Endothelial cell of umbilical vein (primary cell): ENCODE data around the gene PLG. TPM values are rescaled to one million over a fixed set of nuclear protein-coding genes. Genes with fewer than 3 reads are reported as not detected.

ENCODE experiments used
- BruUV-seq: library from RNA; stranded (reverse); fragments of 400-500 nt; replicated peaks from 2 replicates; lab custom pipeline; 2021; lab: Mats Ljungman, UMichigan
- CTCF ChIA-PET: fragments of 300-600, 350-600 bp; sonication (Branson Sonifier 250); formaldehyde crosslinking; loops from one replicate; lab custom pipeline; 2021; ENCODE audit warnings: antibody characterized with exemption, inconsistent platforms; lab: Charles Lee
- POLR2A ChIA-PET: fragments of 300-600, 350-600 bp; sonication (Branson Sonifier 250); formaldehyde crosslinking; loops from one replicate; lab custom pipeline; 2021; ENCODE audit warnings: antibody characterized with exemption, inconsistent platforms; lab: Charles Lee
- DNase-seq: peaks from one replicate; pipeline ENCODE4 v3.0.0-alpha.2; 2011; ENCODE audit warnings: low read depth, low spot score
- FAIRE-seq: peaks from 2 replicates; lab custom pipeline; 2011; peaks lifted over from hg19 to GRCh38; lab: Jason Lieb, UNC
- H2AFZ ChIP-seq: 2 replicates; pipeline ENCODE4 v1.6.0; 2012; ENCODE audit warnings: low read depth, low read length, control low read depth, inconsistent platforms
- H3K27ac ChIP-seq: 2 replicates; pipeline ENCODE4 v1.5.1; 2011; ENCODE audit warnings: low read depth, mild to moderate bottlenecking, control low read depth, low read length, moderate library complexity; ENCODE audit not compliant: insufficient read depth
- H3K27me3 ChIP-seq, 2 experiments: 2 replicates each; pipeline versions ENCODE4 v1.6.0 to v1.6.1; 2011; ENCODE audit warnings: low read length in 2 of 2, mixed read lengths in 1 of 2; ENCODE audit not compliant: control insufficient read depth in 2 of 2, insufficient read depth in 2 of 2
- H3K36me3 ChIP-seq, 2 experiments: 2 replicates in 1 of 2; 3 replicates in 1 of 2; pipeline ENCODE4 v1.5.1; 2011; ENCODE audit warnings: low read length in 2 of 2, mild to moderate bottlenecking in 1 of 2, moderate library complexity in 1 of 2; ENCODE audit not compliant: control insufficient read depth in 2 of 2, insufficient read depth in 2 of 2; ENCODE audit errors: extremely low read depth in 1 of 2
- H3K4me1 ChIP-seq: 3 replicates; pipeline ENCODE4 v1.5.1; 2011; ENCODE audit warnings: mild to moderate bottlenecking, low read length; ENCODE audit not compliant: control insufficient read depth, insufficient read depth; ENCODE audit errors: extremely low read depth
- H3K4me2 ChIP-seq: 2 replicates; pipeline ENCODE4 v1.6.1; 2011; ENCODE audit warnings: low read length, control low read depth, mixed read lengths; ENCODE audit not compliant: insufficient read depth
- H3K4me3 ChIP-seq, 3 experiments: fragments of 200-600 bp in 1 of 3; sonication (generic), shearing (Covaris generic) in 1 of 3; replicated peaks in 1 of 3; 2 replicates each; pipeline ENCODE4 v1.5.1; 2011 to 2016; ENCODE audit warnings: control low read depth in 3 of 3, low read length in 3 of 3, mild to moderate bottlenecking in 2 of 3, inconsistent platforms in 1 of 3, low read depth in 1 of 3, moderate library complexity in 1 of 3; ENCODE audit not compliant: insufficient read depth in 1 of 3
- H3K79me2 ChIP-seq: 2 replicates; pipeline ENCODE4 v1.6.0; 2012; ENCODE audit warnings: low read length, inconsistent platforms; ENCODE audit not compliant: control insufficient read depth, insufficient read depth
- H3K9ac ChIP-seq: replicated peaks from 2 replicates; pipeline ENCODE3; 2011; ENCODE audit warnings: low read length, control low read depth; ENCODE audit not compliant: insufficient read depth; ENCODE audit errors: extremely low read depth
- H3K9me1 ChIP-seq: replicated peaks from 3 replicates; pipeline ENCODE4 v1.6.0; 2011; ENCODE audit warnings: mild to moderate bottlenecking, low read length; ENCODE audit not compliant: control insufficient read depth, insufficient read depth; ENCODE audit errors: extremely low read depth
- H3K9me3 ChIP-seq: replicated peaks from 2 replicates; pipeline ENCODE4 v1.5.1; 2012; ENCODE audit warnings: low read length, inconsistent platforms; ENCODE audit not compliant: control insufficient read depth, insufficient read depth
- H4K20me1 ChIP-seq: replicated peaks from 2 replicates; pipeline ENCODE3; 2011; ENCODE audit warnings: mild to moderate bottlenecking, low read length; ENCODE audit not compliant: control insufficient read depth, insufficient read depth; ENCODE audit errors: extremely low read depth
- EZH2 ChIP-seq: IDR thresholded peaks from 2 replicates; pipeline ENCODE4 v1.6.1; 2012; ENCODE audit warnings: borderline replicate concordance, low read depth, mild to moderate bottlenecking, moderate library complexity, low read length, inconsistent platforms; ENCODE audit not compliant: severe bottlenecking
- FOS ChIP-seq: IDR thresholded peaks from 2 replicates; pipeline ENCODE4 v1.6.1; 2011; ENCODE audit warnings: mild to moderate bottlenecking, low read length, moderate library complexity, borderline replicate concordance; ENCODE audit not compliant: insufficient read depth
- GATA2 ChIP-seq: IDR thresholded peaks from 2 replicates; pipeline ENCODE4 v1.7.0; 2011; ENCODE audit warnings: low read depth, mild to moderate bottlenecking, moderate library complexity, mixed read lengths, low read length; ENCODE audit not compliant: insufficient read length, insufficient read depth
- JUN ChIP-seq: IDR thresholded peaks from 2 replicates; pipeline ENCODE4 v1.6.1; 2011; ENCODE audit warnings: borderline replicate concordance, low read depth; ENCODE audit not compliant: insufficient read length, insufficient read depth
- MYC ChIP-seq: IDR thresholded peaks from one replicate; pipeline ENCODE4 v1.6.1; 2011; ENCODE audit warnings: mild to moderate bottlenecking, low read depth, low read length
- POLR2A ChIP-seq: IDR thresholded peaks from 2 replicates; pipeline ENCODE4 v1.6.1; 2012; ENCODE audit warnings: low read depth, mild to moderate bottlenecking, control low read depth, low read length
- POLR2AphosphoS5 ChIP-seq: IDR thresholded peaks from 2 replicates; pipeline ENCODE4 v1.6.1; 2012; ENCODE audit warnings: low read depth, mild to moderate bottlenecking, control low read depth, low read length, moderate library complexity; ENCODE audit not compliant: insufficient read depth
- dilution Hi-C: fragments of 300-500 bp; cut with MboI; formaldehyde crosslinking; loops from one replicate; pipeline ENCODE4 v1.15.0; 2019; ENCODE audit warnings: low sequenced_read_pairs; ENCODE audit not compliant: extremely low pct_ligation_motif_present
- intact Hi-C: fragments of 100-400 bp; cut with micrococcal nuclease; formaldehyde crosslinking; loops from one replicate; pipeline ENCODE4 v1.10.0; 2022
- polyA plus RNA-seq, 4 experiments: library from polyadenylated mRNA; depleted of rRNA in 3 of 4; stranded (reverse) in 3 of 4; unstranded in 1 of 4; fragments of >200 nt; gene quantifications; 2 replicates each; pipeline versions ENCODE4 v1.2.1 to v1.2.3, GENCODE V29; 2011 to 2012; ENCODE audit warnings: missing spikeins in 1 of 4
- total RNA-seq: library from RNA; stranded (reverse); gene quantifications from 2 replicates; pipeline ENCODE4 v1.2.3, GENCODE V29; 2021
- TF ChIP-seq, protein P1 (sequence below), 2 donors: IDR thresholded peaks; 1 replicate in 1 of 2; 2 replicates in 1 of 2; pipeline ENCODE4 v1.5.1; 2011; ENCODE audit warnings: low read length in 2 of 2, mild to moderate bottlenecking in 2 of 2, moderate library complexity in 2 of 2, control low read depth in 1 of 2, inconsistent platforms in 1 of 2, low read depth in 1 of 2; ENCODE audit not compliant: insufficient read depth in 1 of 2; ENCODE audit errors: extremely low read depth in 1 of 2
- TF ChIP-seq, protein P2 (sequence below): IDR thresholded peaks from 2 replicates; pipeline ENCODE4 v1.6.1; 2011; ENCODE audit not compliant: insufficient read depth, insufficient read length

Gene PLG
- total and polyA plus RNA-seq, 2 donors (not counting 3 experiments of a cell fraction or from before 2014, with no cell fraction given) = not detected

DNA sequence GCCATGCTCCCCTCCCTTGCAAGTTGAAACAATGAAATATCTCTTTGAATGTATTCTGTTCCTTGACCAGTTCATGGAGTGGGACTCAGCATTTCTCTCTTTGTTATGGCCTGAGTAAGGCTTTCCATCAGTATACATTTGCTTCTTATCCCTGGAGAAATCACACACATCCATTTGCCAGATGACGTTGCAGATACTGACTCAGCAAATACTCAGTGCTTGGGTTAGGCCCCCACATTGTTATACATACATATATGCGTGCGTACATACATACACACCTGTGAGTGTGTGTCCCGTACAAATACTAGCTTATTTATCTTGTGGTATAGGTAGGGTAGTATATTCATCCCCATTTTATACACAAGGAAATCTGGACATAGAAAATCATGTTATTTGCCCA is 72.4 kb downstream of the PLG start:
- TF ChIP-seq FOS = no peak
- TF ChIP-seq, protein P1, sequence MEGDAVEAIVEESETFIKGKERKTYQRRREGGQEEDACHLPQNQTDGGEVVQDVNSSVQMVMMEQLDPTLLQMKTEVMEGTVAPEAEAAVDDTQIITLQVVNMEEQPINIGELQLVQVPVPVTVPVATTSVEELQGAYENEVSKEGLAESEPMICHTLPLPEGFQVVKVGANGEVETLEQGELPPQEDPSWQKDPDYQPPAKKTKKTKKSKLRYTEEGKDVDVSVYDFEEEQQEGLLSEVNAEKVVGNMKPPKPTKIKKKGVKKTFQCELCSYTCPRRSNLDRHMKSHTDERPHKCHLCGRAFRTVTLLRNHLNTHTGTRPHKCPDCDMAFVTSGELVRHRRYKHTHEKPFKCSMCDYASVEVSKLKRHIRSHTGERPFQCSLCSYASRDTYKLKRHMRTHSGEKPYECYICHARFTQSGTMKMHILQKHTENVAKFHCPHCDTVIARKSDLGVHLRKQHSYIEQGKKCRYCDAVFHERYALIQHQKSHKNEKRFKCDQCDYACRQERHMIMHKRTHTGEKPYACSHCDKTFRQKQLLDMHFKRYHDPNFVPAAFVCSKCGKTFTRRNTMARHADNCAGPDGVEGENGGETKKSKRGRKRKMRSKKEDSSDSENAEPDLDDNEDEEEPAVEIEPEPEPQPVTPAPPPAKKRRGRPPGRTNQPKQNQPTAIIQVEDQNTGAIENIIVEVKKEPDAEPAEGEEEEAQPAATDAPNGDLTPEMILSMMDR (IDR thresholded peaks at IDR 0.05; ENCODE audit: extremely low read depth in 1 of 2, insufficient read depth in 1 of 2, low read depth in 1 of 2, low read length in 2 of 2) = no peak
- no peak for TF ChIP-seq EZH2
- TF ChIP-seq JUN = no peak
- TF ChIP-seq MYC = no peak
- TF ChIP-seq GATA2 = no peak
- TF ChIP-seq POLR2A = no peak
- no peak for TF ChIP-seq POLR2AphosphoS5
- TF ChIP-seq, protein P2, sequence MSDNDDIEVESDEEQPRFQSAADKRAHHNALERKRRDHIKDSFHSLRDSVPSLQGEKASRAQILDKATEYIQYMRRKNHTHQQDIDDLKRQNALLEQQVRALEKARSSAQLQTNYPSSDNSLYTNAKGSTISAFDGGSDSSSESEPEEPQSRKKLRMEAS = no peak
- POLR2A ChIA-PET = no interaction called here
- H3K9me1 ChIP-seq = no peaks in the 10 kb centered on the region
- dilution Hi-C loops (no loop called here), intact Hi-C loops (no loop called here)
- H3K4me3 ChIP-seq = no peak overlapping the region
- FAIRE-seq (no peak), DNase-seq (no peak)
- CTCF ChIA-PET = no interaction called here
- no peaks in the 10 kb centered on the region for H3K4me1 ChIP-seq
- no peak overlapping the region for H2AFZ ChIP-seq
- BruUV-seq = no TSS peak
- no peaks in the 10 kb centered on the region for H3K36me3 ChIP-seq
- H4K20me1 ChIP-seq = no peaks in the 10 kb centered on the region
- H3K27ac ChIP-seq = no peak overlapping the region
- H3K9ac ChIP-seq = no peak overlapping the region
- H3K4me2 ChIP-seq = no peak overlapping the region
- H3K9me3 ChIP-seq = no peaks in the 10 kb centered on the region
- no peaks in the 10 kb centered on the region for H3K27me3 ChIP-seq
- no peaks in the 10 kb centered on the region for H3K79me2 ChIP-seq
